Ectodermal cell (in vitro differentiated cells): ENCODE measurements around the gene SHROOM2.
"Not testable (repeated sequence)": the region's sequence is repeated elsewhere in the genome, so short reads cannot be mapped to it uniquely, and the experiment has no call there.

Source experiments
- H3K27ac ChIP-seq: 2 replicates; pipeline ENCODE4 v1.7.0; 2013; ENCODE audit warnings: mild to moderate bottlenecking, low read depth, low read length; ENCODE audit not compliant: insufficient read depth, poor library complexity, severe bottlenecking
- H3K27me3 ChIP-seq: 2 replicates; pipeline ENCODE4 v1.7.0; 2013; ENCODE audit warnings: mild to moderate bottlenecking, low read length; ENCODE audit not compliant: insufficient read depth, control insufficient read depth, poor library complexity, severe bottlenecking
- H3K36me3 ChIP-seq: one replicate; pipeline ENCODE4 v1.7.0; 2013; ENCODE audit warnings: low read length; ENCODE audit not compliant: control insufficient read depth, insufficient read depth
- H3K4me1 ChIP-seq: one replicate; pipeline ENCODE4 v1.7.0; 2013; ENCODE audit warnings: low read length; ENCODE audit not compliant: control insufficient read depth, insufficient read depth
- H3K4me3 ChIP-seq: 2 replicates; pipeline ENCODE4 v1.7.0; 2013; ENCODE audit warnings: low read depth, low read length, control low read depth; ENCODE audit not compliant: insufficient read depth
- H3K9me3 ChIP-seq: 2 replicates; pipeline ENCODE4 v1.7.0; 2013; ENCODE audit warnings: mild to moderate bottlenecking, low read length, moderate library complexity; ENCODE audit not compliant: control insufficient read depth
- WGBS, 2 experiments: methylation state at CpG; one replicate each; pipeline ENCODE4 v1.1.7; 2013; ENCODE audit warnings: missing lambda C conversion rate in 2 of 2; 5-methylcytosine and 5-hydroxymethylcytosine counted together

Gene SHROOM2

DNA sequence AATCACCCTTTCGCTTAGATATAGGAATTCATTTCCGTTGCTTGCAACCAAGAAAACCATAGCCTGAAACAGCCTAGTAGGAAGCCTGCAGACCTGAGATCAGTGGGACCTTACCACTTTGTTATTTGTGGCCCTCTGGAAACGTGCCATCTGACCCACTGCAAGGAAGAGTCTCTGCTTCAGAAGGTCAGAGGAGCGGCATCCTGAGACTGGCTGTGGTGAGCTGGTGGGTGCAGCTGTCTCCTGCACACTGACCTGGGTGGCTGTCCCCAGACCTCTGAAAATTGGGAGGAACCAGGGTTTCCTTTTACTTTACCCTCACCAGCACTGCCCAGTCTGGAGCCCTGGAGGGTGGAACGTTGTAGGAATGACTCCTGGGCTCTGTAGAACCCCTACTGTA is 18.2 kb downstream of the SHROOM2 start:
- Histone ChIP-seq H3K9me3 (peaks cover 3% of the 10 kb centered on the region), H3K27ac (no peak overlapping the region), H3K4me1 (no peaks in the 10 kb centered on the region), H3K4me3 (no peak overlapping the region), H3K27me3 (no peaks in the 10 kb centered on the region), H3K36me3 (no peaks in the 10 kb centered on the region)
- WGBS, 2 experiments: 91 to 94% methylated on average over 5 of the region's 5 CpGs

DNA sequence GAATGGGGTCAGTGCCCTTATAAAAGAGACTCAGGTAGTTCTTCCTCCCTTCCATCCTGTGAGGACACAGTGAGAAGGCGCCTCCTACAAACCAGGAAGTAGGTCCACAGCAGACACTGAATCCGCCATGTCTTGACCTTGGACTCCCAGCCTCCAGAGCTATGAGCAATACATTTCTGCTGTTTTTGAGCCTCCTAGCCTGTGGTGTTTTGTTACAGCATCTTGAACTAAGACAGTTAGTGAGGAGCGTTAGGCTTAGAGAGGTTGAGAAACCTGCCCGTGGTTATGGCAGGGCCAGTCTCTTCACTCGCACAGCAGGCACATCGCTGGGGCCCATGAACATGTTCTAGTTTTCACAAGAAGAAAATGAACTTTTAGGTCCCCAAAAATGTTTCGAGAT is 19.7 kb downstream of the SHROOM2 start:
- H3K27me3 ChIP-seq: no peaks in the 10 kb centered on the region
- no peak overlapping the region for H3K4me3 ChIP-seq
- no peaks in the 10 kb centered on the region for H3K36me3 ChIP-seq
- 95 to 99% methylated on average over 6 of the region's 7 CpGs for WGBS, 2 experiments
- no peaks in the 10 kb centered on the region for H3K4me1 ChIP-seq
- no peak overlapping the region for H3K27ac ChIP-seq
- no peaks in the 10 kb centered on the region for H3K9me3 ChIP-seq

DNA sequence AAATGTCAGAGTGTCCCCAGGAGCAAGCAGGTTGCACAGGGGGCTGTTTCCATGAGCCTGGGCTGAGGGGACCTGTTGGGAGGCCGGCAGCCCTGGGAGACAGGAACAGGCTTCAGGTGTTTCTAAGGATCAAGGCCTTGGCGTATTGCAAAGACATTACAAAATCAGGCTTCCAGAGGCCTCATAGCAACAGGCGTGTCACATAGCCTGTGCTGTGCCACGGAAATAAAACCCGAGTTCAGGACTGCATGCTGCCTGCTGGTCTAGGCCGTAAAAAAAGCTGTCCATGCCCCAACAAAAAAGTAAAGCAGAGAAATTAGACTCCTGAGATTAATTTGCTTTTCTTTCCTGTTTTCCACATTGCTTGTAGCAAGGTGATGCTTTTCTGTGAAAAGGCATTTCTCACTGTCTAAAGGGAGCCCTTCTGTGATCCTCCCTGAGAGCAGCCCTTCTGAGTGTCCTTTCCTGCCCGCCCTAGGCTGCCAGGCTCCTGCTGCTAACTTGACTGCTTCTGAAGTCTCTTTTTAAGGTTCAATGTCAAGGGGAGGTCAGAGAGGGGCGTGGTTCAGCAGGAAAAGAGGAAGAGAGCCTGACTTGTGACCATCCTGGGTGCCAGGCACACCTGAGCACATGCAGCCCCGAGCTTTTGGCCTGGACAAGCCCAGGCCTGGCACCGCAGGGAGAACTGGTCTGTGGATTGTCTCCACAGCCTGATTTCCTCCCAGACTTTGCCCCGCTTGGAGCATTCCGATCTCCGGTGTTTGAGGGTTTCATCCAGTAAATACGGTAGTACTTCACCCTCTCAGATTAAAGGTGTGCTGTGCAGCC is 21.3 kb downstream of the SHROOM2 start:
- Histone ChIP-seq H3K4me1 (no peaks in the 10 kb centered on the region), H3K27ac (no peak overlapping the region), H3K9me3 (no peaks in the 10 kb centered on the region), H3K27me3 (no peaks in the 10 kb centered on the region), H3K36me3 (no peaks in the 10 kb centered on the region), H3K4me3 (no peak overlapping the region)
- 82 to 84% methylated on average over 14 of the region's 14 CpGs for WGBS, 2 experiments

DNA sequence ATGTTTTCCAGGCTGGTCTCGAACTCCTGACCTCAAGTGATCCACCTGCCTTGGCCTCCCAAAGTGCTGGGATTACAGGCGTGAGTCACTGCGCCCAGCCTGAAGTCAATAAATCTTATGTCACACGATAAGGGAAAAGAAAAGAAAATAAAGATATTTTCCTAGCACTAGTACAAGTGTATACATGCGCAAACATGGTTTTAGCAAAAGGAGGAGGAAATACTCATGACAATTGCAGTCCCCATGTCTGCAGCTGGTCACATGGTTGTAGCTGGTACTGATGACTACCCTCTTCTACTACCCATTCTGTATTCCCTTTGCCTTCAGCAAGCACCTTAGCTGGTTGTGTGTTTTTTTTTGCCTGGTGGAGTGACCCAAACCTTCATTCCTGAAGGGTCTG is 23.6 kb downstream of the SHROOM2 start:
- H3K4me1 ChIP-seq, H3K4me3 ChIP-seq, H3K9me3 ChIP-seq, H3K36me3 ChIP-seq, H3K27ac ChIP-seq, H3K27me3 ChIP-seq: not testable (repeated sequence)
- WGBS, 2 experiments: 94 to 97% methylated on average over 3 to 5 of the region's 5 CpGs

DNA sequence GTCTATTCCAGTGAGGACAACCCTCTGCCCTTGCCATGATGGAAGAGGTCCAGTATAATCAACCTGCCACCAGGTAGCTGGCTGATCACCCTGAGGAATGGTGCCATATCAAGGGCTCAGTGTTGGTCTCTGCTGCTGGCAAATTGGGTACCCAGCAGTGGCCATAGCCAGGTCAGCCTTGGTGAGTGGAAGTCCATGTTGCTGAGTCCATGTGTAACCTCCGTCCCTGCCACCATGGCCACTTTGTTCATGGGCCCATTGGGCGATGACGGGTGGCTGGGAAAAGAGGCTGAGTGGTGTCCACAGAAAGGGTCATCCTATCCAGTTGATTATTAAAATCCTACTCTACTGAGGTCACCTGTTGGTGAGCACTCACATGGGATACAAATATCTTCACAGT is 24.9 kb downstream of the SHROOM2 start:
- not testable (repeated sequence) for H3K9me3 ChIP-seq, H3K36me3 ChIP-seq
- WGBS, 2 experiments: 97 to 98% methylated on average over 3 of the region's 3 CpGs

DNA sequence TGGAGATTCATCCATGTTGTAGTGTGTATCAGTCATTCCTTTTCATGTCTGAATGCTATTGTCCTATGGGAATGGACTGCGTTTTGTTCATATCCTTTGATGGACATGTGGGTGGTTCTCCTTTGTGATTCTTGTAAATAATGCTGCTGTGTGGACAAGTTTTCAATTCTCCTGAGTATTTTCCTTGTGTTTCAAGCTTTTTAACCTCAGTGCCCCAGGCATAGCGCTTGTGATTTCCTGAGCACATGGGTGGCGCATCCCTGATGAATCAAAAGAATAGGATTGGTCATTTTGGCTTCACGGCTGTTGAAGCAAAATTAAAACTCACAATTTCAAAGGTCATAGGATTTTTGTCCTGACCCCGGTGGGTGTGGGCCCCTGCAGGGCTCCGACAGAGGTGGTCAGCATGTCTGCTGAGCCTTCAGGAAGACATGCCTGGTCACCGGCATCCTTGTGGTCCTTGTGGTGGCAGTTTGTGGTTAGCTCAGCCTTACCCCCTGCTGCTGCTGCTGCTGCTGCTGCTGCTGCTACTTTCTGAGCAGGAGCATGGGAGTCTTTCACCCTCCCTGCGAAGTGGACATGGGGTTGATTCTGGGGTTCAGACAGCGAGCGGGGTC is 30.0 kb downstream of the SHROOM2 start:
- Histone ChIP-seq H3K4me3 (no peak overlapping the region), H3K4me1 (peaks cover 2% of the 10 kb centered on the region), H3K9me3 (no peaks in the 10 kb centered on the region), H3K36me3 (no peaks in the 10 kb centered on the region), H3K27ac (no peak overlapping the region), H3K27me3 (no peaks in the 10 kb centered on the region)
- 66 to 71% methylated on average over 9 of the region's 10 CpGs for WGBS, 2 experiments

More for the DNA sequence above, 24.9 kb downstream of the SHROOM2 start:
- not testable (repeated sequence) for H3K4me3 ChIP-seq, H3K27ac ChIP-seq, H3K4me1 ChIP-seq, H3K27me3 ChIP-seq

DNA sequence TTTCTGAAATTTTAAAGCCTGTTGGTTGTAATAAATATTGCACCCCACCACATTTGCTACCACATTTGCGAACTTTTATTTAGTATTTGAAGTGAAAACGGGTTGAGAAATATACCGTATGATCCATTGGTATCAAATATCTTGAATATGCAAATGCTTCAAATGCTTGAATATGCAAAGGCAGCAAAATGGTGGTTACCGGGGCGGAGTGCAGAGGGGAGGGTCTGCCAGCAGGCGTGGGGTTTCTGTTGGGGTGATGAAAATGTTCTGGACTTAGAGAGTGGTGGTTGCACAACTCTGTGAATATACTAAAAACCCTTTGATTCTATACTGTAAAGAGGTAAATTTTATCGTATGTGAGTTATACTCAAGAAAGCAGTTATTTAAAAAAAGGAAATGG is 35.3 kb downstream of the SHROOM2 start:
- Histone ChIP-seq H3K27ac (no peak overlapping the region), H3K36me3 (no peaks in the 10 kb centered on the region), H3K4me1 (peaks cover 14% of the 10 kb centered on the region), H3K4me3 (no peak overlapping the region), H3K27me3 (no peaks in the 10 kb centered on the region), H3K9me3 (no peaks in the 10 kb centered on the region)
- WGBS, 2 experiments: 65 to 68% methylated on average over 7 of the region's 7 CpGs

DNA sequence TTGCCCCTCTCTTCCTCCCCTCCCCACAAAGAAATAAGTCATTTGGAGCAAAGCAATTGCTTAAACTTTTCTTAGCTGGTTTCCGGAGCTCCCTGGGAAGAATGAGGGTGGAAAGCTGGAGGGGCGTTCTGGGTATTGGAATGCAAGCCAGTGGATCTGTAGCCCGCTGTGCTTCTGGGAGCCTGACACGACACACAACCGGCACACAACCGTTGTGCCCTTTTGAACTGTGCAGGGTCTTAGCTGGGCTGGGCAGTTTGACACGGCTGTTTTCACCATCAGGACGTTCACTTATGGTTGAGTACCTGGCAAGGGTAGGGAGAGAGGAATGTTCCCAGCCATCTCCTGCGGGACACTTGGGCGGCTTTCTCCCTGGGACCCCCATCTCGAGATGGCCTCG is 38.3 kb downstream of the SHROOM2 start:
- H3K27ac ChIP-seq: peak overlapping the region; percentile 26

DNA sequence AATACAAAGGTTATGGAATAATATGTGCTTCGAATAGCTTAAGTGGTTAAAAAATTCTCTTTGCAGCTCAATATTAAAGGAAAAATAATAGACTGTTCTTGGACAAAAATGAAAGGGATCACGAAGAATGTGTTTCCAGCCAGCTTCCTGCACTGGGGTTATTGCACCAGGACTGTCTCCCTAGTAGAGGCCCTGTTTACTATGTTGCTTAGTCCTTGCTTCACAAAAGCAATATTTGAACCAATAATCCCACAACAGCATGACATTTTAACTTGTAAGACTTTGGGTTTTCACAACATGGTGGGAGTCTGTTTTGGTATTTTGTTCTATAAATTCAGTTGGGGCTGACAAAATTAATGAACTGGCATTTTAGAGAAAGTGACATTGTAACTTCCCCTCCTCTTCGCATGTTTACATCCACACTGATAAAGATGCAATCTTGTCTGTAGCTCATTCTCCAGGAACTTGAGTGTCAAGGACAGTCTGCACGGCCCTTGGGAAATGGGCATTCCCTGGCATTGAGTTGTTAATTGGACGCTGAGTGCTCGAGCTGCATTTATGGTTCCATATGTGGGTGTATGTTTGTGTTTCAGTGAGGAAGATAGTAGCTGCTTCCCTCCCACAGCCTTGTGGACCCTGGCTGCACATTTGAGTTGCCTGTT is 39.0 kb downstream of the SHROOM2 start:
- 72 to 89% methylated on average over 5 of the region's 6 CpGs for WGBS, 2 experiments
- Histone ChIP-seq H3K27me3 (no peaks in the 10 kb centered on the region), H3K36me3 (no peaks in the 10 kb centered on the region), H3K27ac (no peak overlapping the region), H3K4me1 (peaks cover 14% of the 10 kb centered on the region), H3K4me3 (no peak overlapping the region), H3K9me3 (no peaks in the 10 kb centered on the region)

More for the DNA sequence above, 38.3 kb downstream of the SHROOM2 start:
- Histone ChIP-seq H3K36me3 (no peaks in the 10 kb centered on the region), H3K27me3 (no peaks in the 10 kb centered on the region), H3K9me3 (no peaks in the 10 kb centered on the region), H3K4me1 (peaks cover 14% of the 10 kb centered on the region), H3K4me3 (no peak overlapping the region)
- 18 to 30% methylated on average over 12 of the region's 12 CpGs for WGBS, 2 experiments

DNA sequence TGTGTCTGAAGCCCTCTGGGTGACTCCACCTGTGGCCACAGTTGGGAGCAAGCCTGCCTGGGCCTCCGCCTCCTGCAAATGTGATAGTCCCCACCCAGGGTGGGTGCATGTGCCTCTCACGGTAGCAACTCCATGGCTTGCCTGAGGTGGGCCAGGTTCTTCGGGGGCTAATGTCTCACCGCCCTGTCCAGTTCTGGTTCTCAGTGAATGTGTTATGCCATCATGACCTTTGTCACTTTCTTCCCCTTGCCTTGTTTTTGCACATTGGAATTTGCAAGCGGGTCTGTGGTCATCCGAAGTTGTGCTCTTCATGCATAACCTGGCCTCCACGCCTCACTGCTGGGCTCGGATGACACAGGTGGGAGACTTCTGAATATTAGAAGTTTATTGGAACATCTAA is 39.7 kb downstream of the SHROOM2 start:
- Histone ChIP-seq H3K27ac (no peak overlapping the region), H3K36me3 (no peaks in the 10 kb centered on the region), H3K4me3 (no peak overlapping the region), H3K27me3 (no peaks in the 10 kb centered on the region), H3K9me3 (no peaks in the 10 kb centered on the region), H3K4me1 (peaks cover 14% of the 10 kb centered on the region)
- WGBS, 2 experiments: 93 to 94% methylated on average over 6 to 8 of the region's 8 CpGs
